HCT116 (cell line): ENCODE data around the gene SUPT3H. TPM values are rescaled to one million over a fixed set of nuclear protein-coding genes. Genes with fewer than 3 reads are reported as not detected.

Experiments used
- ATAC-seq: fragments of 200-7000 bp; cut with Tn5 transposase; 2 replicates; pipeline ENCODE4 v1.9.1; 2020; ENCODE audit warnings: mild to moderate bottlenecking, moderate library complexity
- BruUV-seq: library from RNA; stranded (reverse); fragments of 400-500 nt; replicated peaks from 2 replicates; lab custom pipeline; 2021; lab: Mats Ljungman, UMichigan
- CTCF ChIA-PET: fragments of 300-600 bp; sonication (Branson Sonifier 250); formaldehyde crosslinking; loops from one replicate; lab custom pipeline; 2021; ENCODE audit warnings: antibody characterized with exemption; lab: Charles Lee
- POLR2A ChIA-PET: fragments of 300-600, 350-600 bp; sonication (Branson Sonifier 250); formaldehyde crosslinking; loops from one replicate; lab custom pipeline; 2021; ENCODE audit warnings: antibody characterized with exemption; lab: Charles Lee
- RAD21 ChIA-PET, 2 experiments: fragments of 300-600 bp; sonication (Branson Sonifier 250); formaldehyde crosslinking; loops; one replicate each; lab custom pipeline; 2023; ENCODE audit warnings: low total read pairs in 2 of 2; ENCODE audit not compliant: uncharacterized antibody in 2 of 2, unreplicated experiment in 2 of 2, low non-redundant PET in 1 of 2; lab: Charles Lee
- DNase-seq: peaks from one replicate; pipeline ENCODE4 v3.0.0-alpha.2; 2010; ENCODE audit warnings: low read depth, low spot score
- H2AFZ ChIP-seq: fragments of 200-600 bp; shearing (Covaris generic), sonication (generic); 2 replicates; pipeline ENCODE4 v1.6.1; 2017; ENCODE audit warnings: low read depth, mixed run types, mixed read lengths, antibody characterized with exemption, low read length; ENCODE audit not compliant: poor library complexity, severe bottlenecking
- H3K27ac ChIP-seq: 2 replicates; pipeline ENCODE4 v1.5.1; 2012; ENCODE audit warnings: low read depth, low read length
- H3K27me3 ChIP-seq: fragments of 200-600 bp; sonication (generic); 2 replicates; pipeline ENCODE4 v1.6.1; 2016; ENCODE audit warnings: mixed run types, low read length, mixed read lengths; ENCODE audit not compliant: insufficient read depth
- H3K36me3 ChIP-seq, 2 experiments: fragments of 200-500 bp in 1 of 2; fragments of 200-600 bp in 1 of 2; sonication (Bioruptor generic) in 1 of 2; sonication (generic) in 1 of 2; 2 replicates each; pipeline versions ENCODE4 v1.5.1 to v1.6.1; 2014 to 2016; ENCODE audit warnings: low read length in 2 of 2, inconsistent platforms in 1 of 2, mixed read lengths in 1 of 2, mixed run types in 1 of 2; ENCODE audit not compliant: insufficient read depth in 2 of 2, control insufficient read depth in 1 of 2
- H3K4me1 ChIP-seq, 2 experiments: fragments of 200-600 bp in 1 of 2; sonication (generic) in 1 of 2; 2 replicates each; pipeline versions ENCODE4 v1.5.1 to v1.6.1; 2012 to 2017; ENCODE audit warnings: low read length in 2 of 2, inconsistent platforms in 1 of 2, mild to moderate bottlenecking in 1 of 2, mixed read lengths in 1 of 2, mixed run types in 1 of 2, moderate library complexity in 1 of 2; ENCODE audit not compliant: insufficient read depth in 2 of 2, control insufficient read depth in 1 of 2
- H3K4me2 ChIP-seq: fragments of 200-600 bp; sonication (generic); 2 replicates; pipeline ENCODE4 v1.6.1; 2017; ENCODE audit warnings: mixed run types, low read length, mixed read lengths
- H3K4me3 ChIP-seq, 2 experiments: fragments of 200-600 bp in 1 of 2; sonication (generic) in 1 of 2; replicated peaks in 1 of 2; 2 replicates each; pipeline ENCODE4 v1.5.1; 2011 to 2016; ENCODE audit warnings: low read length in 2 of 2, control low read depth in 1 of 2, low read depth in 1 of 2, mild to moderate bottlenecking in 1 of 2, mixed read lengths in 1 of 2, mixed run types in 1 of 2
- H3K79me2 ChIP-seq: fragments of 200-600 bp; sonication (generic); 2 replicates; pipeline ENCODE4 v1.6.1; 2017; ENCODE audit warnings: mild to moderate bottlenecking, mixed run types, low read length, moderate library complexity, mixed read lengths; ENCODE audit not compliant: insufficient read depth
- H3K9ac ChIP-seq: fragments of 200-600 bp; sonication (generic); 2 replicates; pipeline ENCODE4 v1.6.1; 2016; ENCODE audit warnings: low read length, mixed read lengths
- H3K9me2 ChIP-seq: fragments of 200-600 bp; sonication (generic), shearing (Covaris generic); 2 replicates; pipeline ENCODE4 v1.6.1; 2017; ENCODE audit warnings: mixed run types, mild to moderate bottlenecking, moderate library complexity; ENCODE audit not compliant: insufficient read depth
- H3K9me3 ChIP-seq, 2 experiments: fragments of 200-500 bp in 1 of 2; fragments of 200-600 bp in 1 of 2; sonication (Bioruptor generic) in 1 of 2; sonication (generic) in 1 of 2; 2 replicates each; pipeline ENCODE4 v1.6.1; 2014 to 2017; ENCODE audit warnings: low read length in 2 of 2, mixed read lengths in 2 of 2, inconsistent platforms in 1 of 2, low read depth in 1 of 2, mild to moderate bottlenecking in 1 of 2, mixed run types in 1 of 2, moderate library complexity in 1 of 2; ENCODE audit not compliant: control insufficient read depth in 1 of 2, insufficient read depth in 1 of 2
- H4K20me1 ChIP-seq: fragments of 200-600 bp; sonication (generic), shearing (Covaris generic); 2 replicates; pipeline ENCODE4 v1.6.1; 2017; ENCODE audit warnings: mixed run types, mild to moderate bottlenecking, moderate library complexity; ENCODE audit not compliant: insufficient read depth
- ATF3 ChIP-seq: IDR thresholded peaks from 2 replicates; pipeline ENCODE4 v1.6.1; 2012
- CBX3 ChIP-seq: IDR thresholded peaks from 2 replicates; pipeline ENCODE4 v1.6.1; 2012; ENCODE audit warnings: low read depth
- CEBPB ChIP-seq: IDR thresholded peaks from 2 replicates; pipeline ENCODE4 v1.6.1; 2012; ENCODE audit warnings: low read depth
- CTCF ChIP-seq, 3 experiments: fragments of 200-600 bp in 1 of 3; sonication (generic) in 1 of 3; IDR thresholded peaks in 2 of 3; conservative IDR thresholded peaks in 1 of 3; 2 replicates each; pipeline ENCODE4 v1.5.1; 2012 to 2017; ENCODE audit warnings: low read depth in 2 of 3, low read length in 2 of 3, antibody characterized with exemption in 1 of 3, borderline replicate concordance in 1 of 3, control low read depth in 1 of 3, mild to moderate bottlenecking in 1 of 3, mixed read lengths in 1 of 3, mixed run types in 1 of 3, moderate library complexity in 1 of 3; ENCODE audit not compliant: insufficient read depth in 1 of 3
- EGR1 ChIP-seq: IDR thresholded peaks from 2 replicates; pipeline ENCODE4 v1.6.1; 2012; ENCODE audit warnings: low read depth
- EZH2phosphoT487 ChIP-seq: fragments of 200-600 bp; IDR thresholded peaks from 2 replicates; pipeline ENCODE4 v1.6.1; 2018; ENCODE audit warnings: antibody characterized with exemption, borderline replicate concordance
- FOSL1 ChIP-seq: IDR thresholded peaks from 2 replicates; pipeline ENCODE4 v1.6.1; 2012; ENCODE audit warnings: low read depth
- MAX ChIP-seq: IDR thresholded peaks from 2 replicates; pipeline ENCODE4 v1.6.1; 2012
- POLR2A ChIP-seq: IDR thresholded peaks from 2 replicates; pipeline ENCODE4 v1.7.0; 2011; ENCODE audit warnings: borderline replicate concordance; ENCODE audit not compliant: insufficient read depth, insufficient read length; ENCODE audit errors: extremely low read depth
- POLR2AphosphoS5 ChIP-seq: IDR thresholded peaks from 2 replicates; pipeline ENCODE4 v1.6.1; 2011; ENCODE audit warnings: mild to moderate bottlenecking, low read depth, low read length, moderate library complexity
- RAD21 ChIP-seq: IDR thresholded peaks from 2 replicates; pipeline ENCODE4 v1.6.1; 2012; ENCODE audit warnings: low read depth, mild to moderate bottlenecking
- REST ChIP-seq: IDR thresholded peaks from 2 replicates; pipeline ENCODE4 v1.6.1; 2012; ENCODE audit warnings: low read depth
- SIN3A ChIP-seq: IDR thresholded peaks from 2 replicates; pipeline ENCODE4 v1.6.1; 2012; ENCODE audit warnings: low read depth
- SRF ChIP-seq: IDR thresholded peaks from 2 replicates; pipeline ENCODE4 v1.6.1; 2012; ENCODE audit warnings: low read depth
- TCF7L2 ChIP-seq: IDR thresholded peaks from 2 replicates; pipeline ENCODE4 v1.7.0; 2011; ENCODE audit warnings: borderline replicate concordance, inconsistent platforms; ENCODE audit not compliant: insufficient read depth, insufficient read length; ENCODE audit errors: extremely low read depth
- ZBTB33 ChIP-seq: IDR thresholded peaks from 2 replicates; pipeline ENCODE4 v1.6.1; 2011; ENCODE audit warnings: mild to moderate bottlenecking, low read length, moderate library complexity; ENCODE audit not compliant: insufficient replicate concordance; ENCODE audit errors: extremely low read depth
- intact Hi-C: fragments of 100-400 bp; cut with micrococcal nuclease; formaldehyde crosslinking; loops from 2 replicates; pipeline ENCODE4 v1.10.0; 2022
- total RNA-seq: library from RNA; stranded (reverse); gene quantifications from one replicate; pipeline ENCODE4 v1.2.1, GENCODE V29; 2021; ENCODE audit not compliant: unreplicated experiment

The SUPT3H gene
- total RNA-seq, 1 experiment from 2014 or later: 7.4 TPM

GRCh38 chr6:44837255-44837654 lies 540.5 kb downstream of the SUPT3H start:
- ChIA-PET RAD21 (no interaction called here), CTCF (no interaction called here), POLR2A (no interaction called here)
- no TSS peak for BruUV-seq
- H3K4me2 ChIP-seq: no peak overlapping the region
- no peak overlapping the region for H3K9ac ChIP-seq
- no peaks in the 10 kb centered on the region for H3K36me3 ChIP-seq
- H3K9me3 ChIP-seq: no peaks in the 10 kb centered on the region
- ATAC-seq (no peak), DNase-seq (no peak)
- H3K4me3 ChIP-seq: no peak overlapping the region
- H3K27ac ChIP-seq: no peak overlapping the region
- H3K4me1 ChIP-seq: no peaks in the 10 kb centered on the region
- no peaks in the 10 kb centered on the region for H3K9me2 ChIP-seq
- H3K79me2 ChIP-seq: no peaks in the 10 kb centered on the region
- H2AFZ ChIP-seq: no peak overlapping the region
- no peaks in the 10 kb centered on the region for H4K20me1 ChIP-seq
- no peaks in the 10 kb centered on the region for H3K27me3 ChIP-seq
- intact Hi-C loops: no loop called here
- no peak for TF ChIP-seq REST
- TF ChIP-seq POLR2A: no peak
- TF ChIP-seq CEBPB: no peak
- TF ChIP-seq EGR1: no peak
- TF ChIP-seq MAX: no peak
- no peak for TF ChIP-seq EZH2phosphoT487
- TF ChIP-seq ATF3: no peak
- no peak for TF ChIP-seq POLR2AphosphoS5
- TF ChIP-seq FOSL1: no peak
- no peak for TF ChIP-seq CTCF (IDR thresholded peaks at IDR 0.05 in 2 of 3, conservative IDR thresholded peaks at IDR 0.05 in 1 of 3; ENCODE audit: borderline replicate concordance in 1 of 3, insufficient read depth in 1 of 3, low read depth in 2 of 3, low read length in 2 of 3)
- TF ChIP-seq RAD21: no peak
- TF ChIP-seq CBX3: no peak
- TF ChIP-seq ZBTB33: no peak
- TF ChIP-seq SIN3A: no peak
- no peak for TF ChIP-seq SRF
- TF ChIP-seq TCF7L2: no peak
